ENCODE measurements around the gene CFAP45. TPM values are rescaled to one million over a fixed set of nuclear protein-coding genes. Genes with fewer than 3 reads are reported as not detected.

Gene CFAP45
- total RNA-seq, 2 donors from 2014 or later: 0.31 to 0.34 TPM

DNA sequence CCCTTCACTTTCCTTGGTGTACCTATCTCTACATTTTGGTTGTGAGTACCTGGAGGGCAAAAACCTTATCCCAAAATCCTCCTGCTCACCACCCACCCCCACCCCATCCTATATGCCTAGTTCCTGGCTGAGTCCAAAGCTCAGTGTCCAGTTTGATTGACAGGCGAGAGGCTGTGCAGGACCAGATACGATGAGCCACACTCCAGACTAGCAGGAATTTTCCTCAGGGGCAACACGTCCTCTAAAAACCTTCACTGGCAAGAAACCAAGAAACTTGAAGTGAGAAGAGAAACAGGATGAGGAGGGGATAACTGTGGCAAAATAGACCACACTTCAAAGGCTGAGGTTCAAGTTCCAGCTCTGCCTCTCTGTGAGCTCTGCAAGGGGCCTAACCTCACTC lies 74.4 kb downstream of the CFAP45 start:
- no peak for ATAC-seq
- DNase-seq: no peak
- intact Hi-C loops (cut with DNase I, micrococcal nuclease): no loop called here

GRCh38 chr1:159823406-159823805 lies 76.6 kb downstream of the CFAP45 start:
- ATAC-seq: peak; percentile 84
- intact Hi-C loops (cut with DNase I, micrococcal nuclease): no loop called here
- DNase-seq: peak in 1 of 2 donors; percentile 45

Small RNA genes within 50 kb of the gene (microRNA-seq; reads per million reads assigned to microRNA genes)
- gene MIR4259: 0 reads per million in 2 donors

Other genes with a start within 250 kb of the CFAP45 start
- not detected for gene CRP, start 185.6 kb downstream of the CFAP45 start, total RNA-seq
- 10 to 100 TPM; 48.1 to 56.9 TPM for gene DUSP23, start 119.2 kb downstream of the CFAP45 start, total RNA-seq
- gene FCRL6, start 97.8 kb downstream of the CFAP45 start, total RNA-seq: under 1 TPM in 1 of 2 donors, not detected in 1; 0.14 TPM
- gene SLAMF8, start 73.3 kb downstream of the CFAP45 start, total RNA-seq: 1 to 10 TPM; 1.2 to 4.7 TPM
- gene VSIG8, start 37.5 kb downstream of the CFAP45 start, total RNA-seq: not detected
- 100 to 1,000 TPM; 268 to 291 TPM for gene TAGLN2, start 25.3 kb upstream of the CFAP45 start, total RNA-seq
- gene IGSF9, start 45.4 kb upstream of the CFAP45 start, total RNA-seq: 10 to 100 TPM; 31.5 to 46.3 TPM
- gene SLAMF9, start 54.1 kb upstream of the CFAP45 start, total RNA-seq: not detected
- 1 to 10 TPM; 5.4 to 6.2 TPM for gene PIGM, start 131.8 kb upstream of the CFAP45 start, total RNA-seq
- under 1 TPM in 1 of 2 donors, not detected in 1; 0.45 TPM for gene KCNJ10, start 170.0 kb upstream of the CFAP45 start, total RNA-seq
- gene KCNJ9, start 181.4 kb upstream of the CFAP45 start, total RNA-seq: not detected
- gene IGSF8, start 198.5 kb upstream of the CFAP45 start, total RNA-seq: 10 to 100 TPM; 57.6 to 64.0 TPM
- 10 to 100 TPM in 1 of 2 donors, 1 to 10 TPM in 1; 1.8 to 12.1 TPM for gene ATP1A2, start 215.6 kb upstream of the CFAP45 start, total RNA-seq

Data from left colon (tissue), 2 donors.